ENCODE measurements around the gene MAP3K7CL.

Gene MAP3K7CL

DNA sequence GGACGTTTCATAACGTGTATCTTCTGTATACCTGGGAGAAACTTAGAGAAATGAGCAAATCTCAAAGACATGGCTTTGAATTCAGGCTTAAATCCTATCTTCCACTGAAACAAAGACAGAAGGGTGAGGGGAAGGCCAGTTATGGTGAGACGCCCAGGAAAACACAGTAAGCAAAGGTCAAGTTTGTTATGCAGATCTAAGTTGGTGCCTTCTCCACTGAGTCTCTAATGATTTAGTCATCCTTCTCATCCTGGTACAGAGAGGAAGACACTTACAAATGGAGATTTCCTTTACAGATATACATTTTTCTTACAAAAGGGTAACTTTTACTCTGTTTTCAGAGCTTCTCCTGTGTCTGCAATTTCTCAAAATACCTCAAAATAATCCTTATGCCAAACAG, 64.4 kb downstream of the MAP3K7CL start:
- TF ChIP-seq, protein P1, sequence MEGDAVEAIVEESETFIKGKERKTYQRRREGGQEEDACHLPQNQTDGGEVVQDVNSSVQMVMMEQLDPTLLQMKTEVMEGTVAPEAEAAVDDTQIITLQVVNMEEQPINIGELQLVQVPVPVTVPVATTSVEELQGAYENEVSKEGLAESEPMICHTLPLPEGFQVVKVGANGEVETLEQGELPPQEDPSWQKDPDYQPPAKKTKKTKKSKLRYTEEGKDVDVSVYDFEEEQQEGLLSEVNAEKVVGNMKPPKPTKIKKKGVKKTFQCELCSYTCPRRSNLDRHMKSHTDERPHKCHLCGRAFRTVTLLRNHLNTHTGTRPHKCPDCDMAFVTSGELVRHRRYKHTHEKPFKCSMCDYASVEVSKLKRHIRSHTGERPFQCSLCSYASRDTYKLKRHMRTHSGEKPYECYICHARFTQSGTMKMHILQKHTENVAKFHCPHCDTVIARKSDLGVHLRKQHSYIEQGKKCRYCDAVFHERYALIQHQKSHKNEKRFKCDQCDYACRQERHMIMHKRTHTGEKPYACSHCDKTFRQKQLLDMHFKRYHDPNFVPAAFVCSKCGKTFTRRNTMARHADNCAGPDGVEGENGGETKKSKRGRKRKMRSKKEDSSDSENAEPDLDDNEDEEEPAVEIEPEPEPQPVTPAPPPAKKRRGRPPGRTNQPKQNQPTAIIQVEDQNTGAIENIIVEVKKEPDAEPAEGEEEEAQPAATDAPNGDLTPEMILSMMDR (IDR thresholded peaks at IDR 0.05; ENCODE audit: low read depth, low read length): no peak
- H3K9me3 ChIP-seq: no peaks in the 10 kb centered on the region
- H3K27me3 ChIP-seq: no peaks in the 10 kb centered on the region
- no peak overlapping the region for H3K4me3 ChIP-seq (ENCODE audit: low read depth, low read length)
- DNase-seq: no peak
- H3K4me1 ChIP-seq: no peaks in the 10 kb centered on the region
- no peaks in the 10 kb centered on the region for H3K36me3 ChIP-seq

DNA sequence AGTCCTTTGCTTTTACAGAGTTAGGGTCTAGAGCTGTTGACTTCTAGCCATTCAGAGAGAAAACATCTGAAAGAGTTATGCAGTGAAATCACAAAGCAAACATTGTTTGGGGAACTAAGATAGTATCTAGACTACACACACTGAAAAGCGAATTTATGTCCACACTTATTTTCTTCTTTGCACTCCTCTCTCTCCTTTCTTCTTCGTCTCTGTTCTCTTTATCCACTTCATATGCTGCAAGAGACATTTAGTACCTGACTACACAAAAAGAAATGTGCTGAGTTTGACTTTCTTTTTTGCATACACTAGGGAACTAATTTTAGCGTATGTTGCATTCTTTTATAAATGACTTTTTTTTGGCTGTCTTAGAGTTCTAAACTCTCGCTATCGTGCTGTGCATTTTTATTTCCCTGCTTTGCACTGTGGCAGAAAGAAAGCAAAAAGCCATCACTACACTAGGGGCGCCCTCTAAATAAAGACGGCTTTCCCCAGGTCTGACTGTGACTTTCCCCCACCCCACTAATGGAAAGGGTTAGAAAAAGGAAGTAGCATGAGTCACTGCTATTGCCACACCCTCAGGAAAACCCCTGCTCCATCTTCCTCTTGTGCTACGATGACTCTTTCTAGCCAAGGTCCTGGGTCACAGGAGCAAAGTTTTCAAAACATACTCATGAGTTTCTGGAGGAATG, 65.7 kb downstream of the MAP3K7CL start:
- Histone ChIP-seq H3K9me3 (no peaks in the 10 kb centered on the region), H3K4me1 (no peaks in the 10 kb centered on the region), H3K36me3 (no peaks in the 10 kb centered on the region), H3K27me3 (no peaks in the 10 kb centered on the region), H3K4me3 (ENCODE audit: low read depth, low read length) (no peak overlapping the region)
- TF ChIP-seq, protein P1 (IDR thresholded peaks at IDR 0.05; ENCODE audit: low read depth, low read length): peak; percentile 21
- DNase-seq: no peak

GRCh38 chr21:29196670-29197191, 66.3 kb downstream of the MAP3K7CL start:
- Histone ChIP-seq H3K4me1 (no peaks in the 10 kb centered on the region), H3K27me3 (no peaks in the 10 kb centered on the region), H3K4me3 (ENCODE audit: low read depth, low read length) (no peak overlapping the region), H3K9me3 (no peaks in the 10 kb centered on the region), H3K36me3 (no peaks in the 10 kb centered on the region)
- TF ChIP-seq, protein P1 (IDR thresholded peaks at IDR 0.05; ENCODE audit: low read depth, low read length): no peak
- no peak for DNase-seq

DNA sequence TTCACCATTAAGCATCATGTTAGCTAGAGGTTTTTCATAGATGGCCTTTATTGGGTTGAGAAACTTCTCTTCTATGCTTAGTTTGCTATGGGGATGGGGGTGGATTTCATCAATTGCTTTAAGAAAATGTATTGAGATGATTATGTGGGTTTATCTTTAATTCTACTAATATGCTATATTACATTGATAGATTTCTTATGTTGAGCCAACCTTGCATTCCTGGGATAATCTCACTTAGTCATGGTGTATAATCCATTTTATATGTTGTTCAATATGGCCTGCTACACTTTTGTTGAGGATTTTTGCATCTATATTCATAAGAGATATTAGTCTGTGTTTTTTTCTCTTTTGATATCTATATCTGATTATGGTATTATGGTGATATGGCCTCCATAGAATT, 70.7 kb downstream of the MAP3K7CL start:
- H3K27me3 ChIP-seq: no peaks in the 10 kb centered on the region; the same call in 1 of the 2 replicates
- no peaks in the 10 kb centered on the region for H3K4me1 ChIP-seq
- H3K4me3 ChIP-seq (ENCODE audit: low read depth, low read length): no peak overlapping the region
- TF ChIP-seq, protein P1 (IDR thresholded peaks at IDR 0.05; ENCODE audit: low read depth, low read length): no peak
- H3K36me3 ChIP-seq: no peaks in the 10 kb centered on the region
- DNase-seq: no peak
- no peaks in the 10 kb centered on the region for H3K9me3 ChIP-seq

DNA sequence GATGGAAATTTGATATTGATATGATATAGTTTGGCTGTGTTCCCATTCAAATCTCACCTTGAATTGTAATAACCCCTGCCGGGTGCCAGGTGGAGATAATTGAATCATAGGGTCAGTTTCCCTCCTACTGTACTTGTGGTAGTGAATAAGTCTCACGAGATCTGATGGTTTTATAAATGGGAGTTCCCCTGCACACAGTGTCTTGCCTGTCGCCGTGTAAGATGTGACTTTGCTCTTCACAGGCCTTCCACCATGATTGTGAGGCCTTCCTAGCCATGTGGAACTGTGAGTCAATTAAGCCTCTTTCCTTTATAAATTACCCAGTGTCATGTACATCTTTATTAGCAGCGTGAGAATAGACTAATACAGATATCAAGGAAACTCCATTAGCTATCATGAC, 74.6 kb downstream of the MAP3K7CL start:
- Histone ChIP-seq H3K27me3 (peaks cover 7% of the 10 kb centered on the region), H3K36me3 (no peaks in the 10 kb centered on the region), H3K4me3 (ENCODE audit: low read depth, low read length) (no peak overlapping the region), H3K4me1 (no peaks in the 10 kb centered on the region), H3K9me3 (no peaks in the 10 kb centered on the region)
- TF ChIP-seq, protein P1 (IDR thresholded peaks at IDR 0.05; ENCODE audit: low read depth, low read length): no peak
- DNase-seq: no peak

DNA sequence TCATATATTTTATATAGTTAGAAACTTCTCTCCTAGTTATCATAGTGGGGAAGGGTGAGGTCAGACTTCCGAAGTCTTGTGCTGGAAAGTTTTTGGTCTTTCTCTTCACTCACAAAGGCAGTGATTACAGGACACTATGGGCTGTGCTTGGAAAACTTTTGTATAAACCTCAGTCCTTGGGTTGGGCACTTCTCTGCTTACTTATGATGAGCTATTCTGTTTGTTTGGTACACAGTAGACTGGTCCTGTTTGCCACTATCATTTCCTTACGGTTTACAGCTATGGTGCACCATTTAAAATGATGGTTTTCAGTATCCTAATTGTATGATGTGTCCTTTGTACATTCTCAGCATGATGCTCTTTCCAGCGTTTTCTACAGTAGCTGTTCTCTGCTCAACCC, 75.5 kb downstream of the MAP3K7CL start:
- H3K4me3 ChIP-seq (ENCODE audit: low read depth, low read length): no peak overlapping the region
- no peak for DNase-seq
- H3K36me3 ChIP-seq: no peaks in the 10 kb centered on the region
- no peaks in the 10 kb centered on the region for H3K9me3 ChIP-seq
- TF ChIP-seq, protein P1 (IDR thresholded peaks at IDR 0.05; ENCODE audit: low read depth, low read length): no peak
- peaks cover 7% of the 10 kb centered on the region for H3K27me3 ChIP-seq
- no peaks in the 10 kb centered on the region for H3K4me1 ChIP-seq

Measured in BE2C (cell line).